OCI-LY7 (cell line): ENCODE measurements around the gene MRPL40. TPM values are rescaled to one million over a fixed set of nuclear protein-coding genes. Genes with fewer than 3 reads are reported as not detected.

ENCODE experiments used
- BruUV-seq: library from RNA; stranded (reverse); fragments of 400-500 nt; replicated peaks from 2 replicates; lab custom pipeline; 2021; lab: Mats Ljungman, UMichigan
- CTCF ChIA-PET: fragments of 300-600 bp; sonication (Branson Sonifier 250); formaldehyde crosslinking; loops from one replicate; lab custom pipeline; 2022; ENCODE audit warnings: antibody characterized with exemption; ENCODE audit not compliant: unreplicated experiment; lab: Charles Lee
- POLR2A ChIA-PET: fragments of 300-600 bp; sonication (Branson Sonifier 250); formaldehyde crosslinking; loops from one replicate; lab custom pipeline; 2022; ENCODE audit warnings: antibody characterized with exemption; lab: Charles Lee
- DNase-seq: peaks from one replicate; pipeline ENCODE4 v3.0.0-alpha.2; 2015; ENCODE audit warnings: low spot score
- H2AFZ ChIP-seq: fragments of 200-600 bp; sonication (generic), shearing (Covaris generic); 2 replicates; pipeline ENCODE4 v1.6.1; 2014; ENCODE audit warnings: mild to moderate bottlenecking, antibody characterized with exemption, low read length, moderate library complexity
- H3K27ac ChIP-seq: fragments of 200-600 bp; sonication (generic); 2 replicates; pipeline ENCODE4 v1.5.1; 2014; ENCODE audit warnings: mixed run types, low read depth, mild to moderate bottlenecking, moderate library complexity, low read length, inconsistent platforms; ENCODE audit not compliant: poor library complexity, severe bottlenecking
- H3K36me3 ChIP-seq: fragments of 200-600 bp; sonication (generic); 2 replicates; pipeline ENCODE4 v1.6.1; 2014; ENCODE audit warnings: mild to moderate bottlenecking, antibody characterized with exemption, low read length, moderate library complexity, mixed read lengths; ENCODE audit not compliant: insufficient read depth
- H3K4me1 ChIP-seq: fragments of 200-600 bp; sonication (generic); 2 replicates; pipeline ENCODE4 v1.5.1; 2014; ENCODE audit warnings: mild to moderate bottlenecking, low read length; ENCODE audit not compliant: insufficient read depth, poor library complexity, severe bottlenecking
- H3K4me2 ChIP-seq: fragments of 200-600 bp; sonication (generic); 2 replicates; pipeline ENCODE4 v1.6.1; 2014; ENCODE audit warnings: mild to moderate bottlenecking, low read length
- H3K4me3 ChIP-seq: fragments of 200-600 bp; sonication (generic); 2 replicates; pipeline ENCODE4 v1.5.1; 2014; ENCODE audit warnings: mild to moderate bottlenecking, low read depth, low read length; ENCODE audit not compliant: poor library complexity, severe bottlenecking
- H3K79me2 ChIP-seq: fragments of 200-600 bp; sonication (generic); 2 replicates; pipeline ENCODE4 v1.6.1; 2016; ENCODE audit warnings: low read depth, mild to moderate bottlenecking, low read length, moderate library complexity, mixed read lengths; ENCODE audit not compliant: insufficient read depth
- H3K9me2 ChIP-seq: fragments of 200-600 bp; sonication (generic); 2 replicates; pipeline ENCODE4 v1.6.1; 2016; ENCODE audit warnings: mild to moderate bottlenecking, low read length, mixed read lengths; ENCODE audit not compliant: insufficient read depth
- H3K9me3 ChIP-seq: fragments of 200-600 bp; sonication (generic); 2 replicates; pipeline ENCODE4 v1.6.1; 2014; ENCODE audit warnings: mild to moderate bottlenecking, mixed run types, low read length, mixed read lengths
- H4K20me1 ChIP-seq: fragments of 200-600 bp; sonication (generic); 2 replicates; pipeline ENCODE4 v1.6.1; 2014; ENCODE audit warnings: mild to moderate bottlenecking, antibody characterized with exemption, low read length, moderate library complexity, mixed read lengths; ENCODE audit not compliant: insufficient read depth
- CTCF ChIP-seq: fragments of 200-600 bp; sonication (generic); conservative IDR thresholded peaks from 2 replicates; pipeline ENCODE4 v1.5.1; 2014; ENCODE audit warnings: mild to moderate bottlenecking, antibody characterized with exemption, low read length, moderate library complexity, mixed read lengths
- EZH2phosphoT487 ChIP-seq: fragments of 200-600 bp; sonication (generic); IDR thresholded peaks from 2 replicates; pipeline ENCODE4 v1.6.1; 2018; ENCODE audit warnings: low read depth, borderline replicate concordance, mild to moderate bottlenecking, mixed run types, antibody characterized with exemption, low read length, moderate library complexity, mixed read lengths
- intact Hi-C: fragments of 100-400 bp; cut with micrococcal nuclease; formaldehyde crosslinking; loops from one replicate; pipeline ENCODE4 v1.10.0; 2022; ENCODE audit not compliant: unreplicated experiment
- total RNA-seq, 2 experiments: library from RNA; depleted of rRNA in 1 of 2; stranded (reverse); fragments of >200 nt in 1 of 2; shearing (Covaris generic) in 1 of 2; gene quantifications; 2 replicates each; pipeline ENCODE4 v1.2.3, GENCODE V29; 2014 to 2022

MRPL40 gene
- total RNA-seq, 2 experiments from 2014 or later, result 38.5 to 45.6 TPM

- no peak overlapping the region for H3K4me3 ChIP-seq
- TF ChIP-seq EZH2phosphoT487, result no peak
- no peak for TF ChIP-seq CTCF
- BruUV-seq, result no TSS peak
- intact Hi-C loops, result loop anchor here (10.0 kb wide), 1 partner anchor 122 kb away; no protein-coding TSS in a partner anchor
- no peak overlapping the region for H2AFZ ChIP-seq
- no peak overlapping the region for H3K27ac ChIP-seq
- H3K36me3 ChIP-seq, result peaks cover 98% of the 10 kb centered on the region
- H3K4me2 ChIP-seq, result no peak overlapping the region
- H3K9me2 ChIP-seq, result no peaks in the 10 kb centered on the region
- ChIA-PET CTCF (no interaction called here), POLR2A (interaction anchor here (0.9 kb wide), 1 partner anchor 236 kb away, joined by 3 read pairs; no protein-coding TSS in a partner anchor)
- no peaks in the 10 kb centered on the region for H4K20me1 ChIP-seq
- no peaks in the 10 kb centered on the region for H3K4me1 ChIP-seq
- H3K9me3 ChIP-seq, result no peaks in the 10 kb centered on the region
- no peaks in the 10 kb centered on the region for H3K79me2 ChIP-seq
- DNase-seq, result no peak
Measured at GRCh38 chr22:19466848-19467752, 34.8 kb downstream of the MRPL40 start.

- Histone ChIP-seq H3K4me1 (no peaks in the 10 kb centered on the region), H3K9me2 (no peaks in the 10 kb centered on the region), H3K36me3 (peaks cover 98% of the 10 kb centered on the region), H2AFZ (no peak overlapping the region), H3K9me3 (no peaks in the 10 kb centered on the region), H3K79me2 (no peaks in the 10 kb centered on the region), H3K4me3 (no peak overlapping the region), H3K27ac (no peak overlapping the region), H4K20me1 (no peaks in the 10 kb centered on the region), H3K4me2 (no peak overlapping the region)
- POLR2A ChIA-PET, result no interaction called here
- CTCF ChIA-PET, result no interaction called here
- intact Hi-C loops, result loop anchor here (2.0 to 10.0 kb wide), 2 partner anchors 19 to 123 kb away; no protein-coding TSS in a partner anchor
- DNase-seq, result no peak
- TF ChIP-seq CTCF (no peak), EZH2phosphoT487 (no peak)
- BruUV-seq, result no TSS peak
Measured at GRCh38 chr22:19467912-19468311, 35.6 kb downstream of the MRPL40 start.

GRCh38 chr22:19469421-19469820, 37.1 kb downstream of the MRPL40 start:
- no peaks in the 10 kb centered on the region for H3K9me3 ChIP-seq
- POLR2A ChIA-PET, result no interaction called here
- no peaks in the 10 kb centered on the region for H3K4me1 ChIP-seq
- 0 out of 2 replicates have a peak, but pooled peaks cover under 1% of the 10 kb centered on the region for H3K79me2 ChIP-seq
- no peak overlapping the region for H2AFZ ChIP-seq
- H3K9me2 ChIP-seq, result no peaks in the 10 kb centered on the region
- H3K27ac ChIP-seq, result no peak overlapping the region
- CTCF ChIA-PET, result no interaction called here
- H4K20me1 ChIP-seq, result no peaks in the 10 kb centered on the region
- intact Hi-C loops, result loop anchor here (2.0 to 10.0 kb wide), 2 partner anchors 21 to 125 kb away; no protein-coding TSS in a partner anchor
- no peak overlapping the region for H3K4me2 ChIP-seq
- no peak for TF ChIP-seq CTCF
- no peak for TF ChIP-seq EZH2phosphoT487
- peaks cover 97% of the 10 kb centered on the region for H3K36me3 ChIP-seq
- BruUV-seq, result no TSS peak
- H3K4me3 ChIP-seq, result no peak overlapping the region
- no peak for DNase-seq
